Measurements from ENCODE around the gene ATP5MC2.
"Not testable (repeated sequence)": the region's sequence is repeated elsewhere in the genome, so short reads cannot be mapped to it uniquely, and the experiment has no call there.

The ATP5MC2 gene

DNA sequence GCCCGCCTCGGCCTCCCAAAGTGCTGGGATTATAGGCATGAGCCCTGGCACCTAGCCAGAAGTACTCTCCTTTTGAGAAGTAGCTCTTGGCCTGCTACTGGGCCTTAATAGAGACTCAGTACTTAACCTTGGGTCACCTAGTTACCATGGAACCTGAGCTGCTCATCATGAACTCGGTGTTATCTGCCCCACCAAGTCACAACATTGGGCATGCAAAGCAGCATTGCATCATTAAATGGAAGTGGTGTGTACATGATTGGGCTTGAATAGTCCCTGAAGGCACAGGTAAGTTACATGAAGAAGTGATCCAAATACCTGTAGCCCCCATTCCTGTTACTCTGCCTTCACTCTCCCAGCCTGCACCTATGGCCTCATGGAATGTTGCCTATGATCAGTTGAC is 31.8 kb downstream of the ATP5MC2 start:
- no peak for DNase-seq
- TF ChIP-seq, protein P1, sequence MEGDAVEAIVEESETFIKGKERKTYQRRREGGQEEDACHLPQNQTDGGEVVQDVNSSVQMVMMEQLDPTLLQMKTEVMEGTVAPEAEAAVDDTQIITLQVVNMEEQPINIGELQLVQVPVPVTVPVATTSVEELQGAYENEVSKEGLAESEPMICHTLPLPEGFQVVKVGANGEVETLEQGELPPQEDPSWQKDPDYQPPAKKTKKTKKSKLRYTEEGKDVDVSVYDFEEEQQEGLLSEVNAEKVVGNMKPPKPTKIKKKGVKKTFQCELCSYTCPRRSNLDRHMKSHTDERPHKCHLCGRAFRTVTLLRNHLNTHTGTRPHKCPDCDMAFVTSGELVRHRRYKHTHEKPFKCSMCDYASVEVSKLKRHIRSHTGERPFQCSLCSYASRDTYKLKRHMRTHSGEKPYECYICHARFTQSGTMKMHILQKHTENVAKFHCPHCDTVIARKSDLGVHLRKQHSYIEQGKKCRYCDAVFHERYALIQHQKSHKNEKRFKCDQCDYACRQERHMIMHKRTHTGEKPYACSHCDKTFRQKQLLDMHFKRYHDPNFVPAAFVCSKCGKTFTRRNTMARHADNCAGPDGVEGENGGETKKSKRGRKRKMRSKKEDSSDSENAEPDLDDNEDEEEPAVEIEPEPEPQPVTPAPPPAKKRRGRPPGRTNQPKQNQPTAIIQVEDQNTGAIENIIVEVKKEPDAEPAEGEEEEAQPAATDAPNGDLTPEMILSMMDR (IDR thresholded peaks at IDR 0.05; ENCODE audit: low read depth, low read length): no peak
- Histone ChIP-seq H3K9me3 (ENCODE audit: severe bottlenecking) (peaks cover 3% of the 10 kb centered on the region), H3K27me3 (ENCODE audit: insufficient read depth, low read depth, severe bottlenecking) (no peaks in the 10 kb centered on the region), H3K27ac (no peak overlapping the region), H3K4me3 (ENCODE audit: low read depth, low read length) (no peak overlapping the region), H3K36me3 (no peaks in the 10 kb centered on the region)

DNA sequence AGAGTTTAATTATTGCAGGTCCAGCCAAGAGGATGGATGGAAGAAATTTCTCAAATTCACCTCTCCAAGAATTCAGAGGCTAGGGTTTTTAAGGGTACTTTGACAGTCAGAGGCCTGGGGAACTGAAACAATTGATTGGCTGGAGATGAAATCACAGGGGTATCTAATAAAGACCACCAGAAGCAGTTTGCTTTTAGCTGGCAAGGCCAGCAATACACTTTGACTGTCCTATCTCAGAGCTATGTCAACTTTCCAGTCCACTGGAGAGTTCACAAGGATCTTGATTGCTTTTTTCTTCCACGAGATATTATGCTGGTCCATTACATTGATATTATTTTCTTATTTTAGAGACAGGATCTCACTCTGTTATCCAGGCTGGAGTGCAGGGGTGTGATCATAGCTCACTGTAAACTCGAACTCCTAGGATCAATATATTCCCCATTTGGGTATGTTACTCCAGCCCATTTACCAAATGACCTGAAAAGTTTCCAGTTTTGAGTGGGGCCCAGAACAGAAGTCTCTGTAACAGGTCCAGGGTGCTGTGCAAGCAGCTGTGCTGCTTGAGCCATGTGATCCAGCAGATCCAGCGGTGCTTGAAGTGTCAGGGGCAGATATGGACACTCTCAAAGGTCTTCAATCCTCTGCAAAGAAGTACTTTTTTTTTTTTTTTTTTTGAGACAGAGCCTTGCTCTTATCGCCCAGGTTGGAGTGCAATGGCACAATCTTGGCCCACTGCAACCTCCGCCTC is 32.5 kb downstream of the ATP5MC2 start:
- no peaks in the 10 kb centered on the region for H3K36me3 ChIP-seq
- no peaks in the 10 kb centered on the region for H3K27me3 ChIP-seq (ENCODE audit: insufficient read depth, low read depth, severe bottlenecking)
- H3K9me3 ChIP-seq (ENCODE audit: severe bottlenecking): peaks cover 3% of the 10 kb centered on the region
- no peak overlapping the region for H3K27ac ChIP-seq
- no peak overlapping the region for H3K4me3 ChIP-seq (ENCODE audit: low read depth, low read length)
- TF ChIP-seq, protein P1 (IDR thresholded peaks at IDR 0.05; ENCODE audit: low read depth, low read length): no peak
- no peak for DNase-seq

DNA sequence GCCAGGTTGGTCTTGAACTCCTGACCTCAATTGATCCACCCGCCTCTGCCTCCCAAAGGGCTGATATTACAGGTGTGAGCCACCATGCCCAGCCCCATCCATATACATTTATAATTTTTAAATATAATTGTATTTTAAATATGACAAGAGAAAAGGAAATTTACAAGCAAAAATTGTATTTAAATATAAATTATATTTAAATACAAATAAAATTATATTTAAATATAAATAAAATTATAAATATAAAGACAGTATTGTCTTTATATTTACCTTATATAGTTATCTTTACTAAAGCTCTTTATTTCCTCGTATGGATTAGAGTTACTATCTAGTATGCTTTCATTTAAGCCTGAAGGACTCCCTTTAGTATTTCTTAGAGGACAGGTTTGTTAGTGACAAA is 37.8 kb downstream of the ATP5MC2 start:
- no peaks in the 10 kb centered on the region for H3K27me3 ChIP-seq (ENCODE audit: insufficient read depth, low read depth, severe bottlenecking)
- TF ChIP-seq, protein P1 (IDR thresholded peaks at IDR 0.05; ENCODE audit: low read depth, low read length): no peak
- DNase-seq: no peak
- H3K4me3 ChIP-seq (ENCODE audit: low read depth, low read length): no peak overlapping the region
- H3K36me3 ChIP-seq: no peaks in the 10 kb centered on the region
- H3K9me3 ChIP-seq (ENCODE audit: severe bottlenecking): no peaks in the 10 kb centered on the region
- H3K27ac ChIP-seq: no peak overlapping the region

DNA sequence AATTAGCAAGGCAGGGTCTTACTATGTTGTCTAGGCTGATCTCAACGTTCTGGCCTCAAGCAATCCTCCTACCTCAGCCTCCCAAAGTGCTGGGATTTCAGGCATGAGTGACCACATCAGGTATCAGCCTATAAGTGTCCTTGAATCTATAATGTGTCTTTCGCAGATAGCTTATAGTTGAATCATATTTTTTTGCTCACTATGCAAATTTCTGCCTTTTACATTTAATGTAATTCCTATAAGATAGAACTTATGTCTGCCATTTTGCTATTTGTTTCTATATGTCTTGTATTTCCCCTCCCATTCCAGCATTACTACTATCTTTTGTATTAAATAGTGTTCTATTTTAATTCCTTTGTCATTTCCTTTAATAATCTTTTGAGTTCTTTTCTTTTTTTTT is 39.2 kb downstream of the ATP5MC2 start:
- H3K4me3 ChIP-seq (ENCODE audit: low read depth, low read length): no peak overlapping the region
- no peak overlapping the region for H3K27ac ChIP-seq
- H3K9me3 ChIP-seq (ENCODE audit: severe bottlenecking): no peaks in the 10 kb centered on the region
- no peaks in the 10 kb centered on the region for H3K36me3 ChIP-seq
- no peak for DNase-seq
- no peaks in the 10 kb centered on the region for H3K27me3 ChIP-seq (ENCODE audit: insufficient read depth, low read depth, severe bottlenecking)
- TF ChIP-seq, protein P1 (IDR thresholded peaks at IDR 0.05; ENCODE audit: low read depth, low read length): no peak

DNA sequence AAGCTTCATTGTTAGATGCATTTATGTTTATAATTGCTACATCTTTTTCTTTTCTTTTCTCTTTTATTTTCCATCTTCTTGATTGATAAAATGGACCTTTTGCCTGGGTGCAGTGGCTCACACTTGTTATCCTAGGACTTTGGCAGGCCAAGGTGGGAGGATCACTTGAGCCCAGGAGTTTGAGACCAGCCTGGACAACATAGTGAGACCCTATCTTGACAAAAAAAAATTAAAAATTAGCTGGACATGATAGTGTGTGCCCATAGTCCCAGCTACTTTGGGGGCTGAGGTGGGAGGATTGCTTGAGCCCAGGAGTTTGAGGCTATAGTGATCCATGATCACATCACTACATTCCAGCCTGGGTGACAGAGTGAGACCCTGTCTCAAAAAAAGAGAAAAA is 40.2 kb downstream of the ATP5MC2 start:
- not testable (repeated sequence) for H3K27ac ChIP-seq; DNase-seq; H3K36me3 ChIP-seq; H3K9me3 ChIP-seq (ENCODE audit: severe bottlenecking); H3K4me3 ChIP-seq (ENCODE audit: low read depth, low read length); H3K27me3 ChIP-seq (ENCODE audit: insufficient read depth, low read depth, severe bottlenecking)

DNA sequence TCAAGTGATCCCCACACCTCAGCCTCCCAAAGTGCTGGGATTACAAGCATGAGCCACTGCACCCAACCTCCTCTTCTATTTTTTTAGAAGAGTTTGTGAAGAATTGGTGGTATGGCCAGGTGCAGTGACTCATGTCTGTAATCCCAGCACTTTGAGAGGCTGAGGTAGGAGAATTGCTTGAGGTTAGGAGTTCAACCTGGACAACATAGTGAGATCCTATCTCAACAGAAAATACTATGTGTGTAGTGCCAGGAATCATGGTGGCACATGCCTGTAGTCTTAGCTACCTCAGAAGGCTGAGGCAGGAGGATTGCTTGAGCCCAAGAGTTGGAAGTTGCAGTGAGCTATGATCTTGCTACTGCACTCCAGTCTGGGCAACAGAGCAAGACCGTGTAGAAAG is 44.2 kb downstream of the ATP5MC2 start:
- H3K27ac ChIP-seq: no peak overlapping the region
- H3K27me3 ChIP-seq (ENCODE audit: insufficient read depth, low read depth, severe bottlenecking): no peaks in the 10 kb centered on the region
- DNase-seq: no peak
- TF ChIP-seq, protein P1 (IDR thresholded peaks at IDR 0.05; ENCODE audit: low read depth, low read length): no peak
- H3K9me3 ChIP-seq (ENCODE audit: severe bottlenecking): no peaks in the 10 kb centered on the region
- no peak overlapping the region for H3K4me3 ChIP-seq (ENCODE audit: low read depth, low read length)
- no peaks in the 10 kb centered on the region for H3K36me3 ChIP-seq

Data from WERI-Rb-1 (cell line).